Gastroesophageal sphincter (tissue), 3 donors: ENCODE results near the gene CXCL6.

ENCODE experiments used
- POLR2A ChIP-seq, 2 donors: fragments of 450-650 bp; IDR thresholded peaks; one replicate each; pipeline ENCODE4 v1.6.1; 2017; ENCODE audit warnings: antibody characterized with exemption in 2 of 2, mild to moderate bottlenecking in 2 of 2, moderate library complexity in 1 of 2
- TF ChIP-seq, protein P1 (sequence below), 4 experiments: fragments of 200-600 bp in 2 of 4; fragments of 450-650 bp in 2 of 4; sonication (generic) in 1 of 4; IDR thresholded peaks; one replicate each; pipeline ENCODE4 v1.5.1; 2017 to 2019; ENCODE audit warnings: antibody characterized with exemption in 4 of 4, mild to moderate bottlenecking in 2 of 4, moderate library complexity in 2 of 4

DNA sequence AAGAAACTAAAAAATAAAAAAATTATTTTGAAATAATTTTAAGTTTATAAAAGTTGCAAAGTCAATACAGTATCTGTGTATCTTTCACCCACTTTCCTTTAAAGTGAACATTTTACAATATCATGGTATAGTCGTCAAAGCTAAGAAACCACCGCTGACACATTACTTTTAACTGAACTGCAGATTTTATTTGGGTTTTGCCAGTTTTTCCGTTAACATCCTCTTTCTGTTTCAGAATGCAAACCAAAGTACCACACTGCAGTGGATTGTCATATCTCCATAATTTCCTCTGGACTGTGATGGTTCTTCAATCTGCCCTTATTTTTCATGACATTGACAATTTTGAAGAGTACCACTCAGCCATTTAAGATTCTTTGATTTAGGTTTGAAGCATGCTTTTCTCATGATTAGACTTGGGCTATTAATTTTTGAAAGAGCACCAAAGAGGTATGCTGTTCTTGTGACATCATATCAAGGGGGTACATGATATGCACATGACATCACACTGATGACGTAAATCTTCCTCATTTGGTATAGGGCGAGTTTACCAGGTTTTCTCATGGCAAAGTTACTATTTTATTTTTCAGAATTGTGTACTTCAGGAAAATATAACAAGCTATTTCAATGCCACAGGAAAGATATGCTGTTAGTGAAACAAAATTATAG lies 29.1 kb downstream of the CXCL6 start:
- no peak for TF ChIP-seq POLR2A (IDR thresholded peaks at IDR 0.05)
- TF ChIP-seq, protein P1, sequence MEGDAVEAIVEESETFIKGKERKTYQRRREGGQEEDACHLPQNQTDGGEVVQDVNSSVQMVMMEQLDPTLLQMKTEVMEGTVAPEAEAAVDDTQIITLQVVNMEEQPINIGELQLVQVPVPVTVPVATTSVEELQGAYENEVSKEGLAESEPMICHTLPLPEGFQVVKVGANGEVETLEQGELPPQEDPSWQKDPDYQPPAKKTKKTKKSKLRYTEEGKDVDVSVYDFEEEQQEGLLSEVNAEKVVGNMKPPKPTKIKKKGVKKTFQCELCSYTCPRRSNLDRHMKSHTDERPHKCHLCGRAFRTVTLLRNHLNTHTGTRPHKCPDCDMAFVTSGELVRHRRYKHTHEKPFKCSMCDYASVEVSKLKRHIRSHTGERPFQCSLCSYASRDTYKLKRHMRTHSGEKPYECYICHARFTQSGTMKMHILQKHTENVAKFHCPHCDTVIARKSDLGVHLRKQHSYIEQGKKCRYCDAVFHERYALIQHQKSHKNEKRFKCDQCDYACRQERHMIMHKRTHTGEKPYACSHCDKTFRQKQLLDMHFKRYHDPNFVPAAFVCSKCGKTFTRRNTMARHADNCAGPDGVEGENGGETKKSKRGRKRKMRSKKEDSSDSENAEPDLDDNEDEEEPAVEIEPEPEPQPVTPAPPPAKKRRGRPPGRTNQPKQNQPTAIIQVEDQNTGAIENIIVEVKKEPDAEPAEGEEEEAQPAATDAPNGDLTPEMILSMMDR (IDR thresholded peaks at IDR 0.05) = no peak
